Prostate gland (tissue), 2 donors: ENCODE results near the gene ITGA6.

Experiments
- CTCF ChIP-seq, 4 experiments: fragments of 200-600 bp in 2 of 4; fragments of 450-650 bp in 2 of 4; sonication (generic) in 2 of 4; IDR thresholded peaks; 1 replicate in 3 of 4; 2 replicates in 1 of 4; pipeline ENCODE4 v1.5.1; 2016 to 2019; ENCODE audit warnings: antibody characterized with exemption in 4 of 4, mild to moderate bottlenecking in 2 of 4, moderate library complexity in 2 of 4
- POLR2A ChIP-seq: fragments of 450-650 bp; IDR thresholded peaks from one replicate; pipeline ENCODE4 v1.6.1; 2016; ENCODE audit warnings: antibody characterized with exemption, mild to moderate bottlenecking
- POLR2AphosphoS5 ChIP-seq: sonication (generic); formaldehyde crosslinking; IDR thresholded peaks from one replicate; pipeline ENCODE4 v1.6.1; 2017; ENCODE audit warnings: antibody characterized with exemption

GRCh38 chr2:172484253-172484652 lies 56.9 kb downstream of the ITGA6 start:
- TF ChIP-seq POLR2AphosphoS5 (no peak), CTCF (IDR thresholded peaks at IDR 0.05) (peak in 2 of 4 experiments; percentile 28 to 30), POLR2A (no peak)
